Choroid plexus epithelial cell (primary cell): Measurements from ENCODE around the gene ARID3B.
A peak's percentile ranks its signal among the peaks of the same experiment; 100 is the strongest.

Source experiments
- DNase-seq: peaks from one replicate; pipeline ENCODE4 v3.0.0-alpha.2; 2010; ENCODE audit warnings: low read depth
- H3K4me3 ChIP-seq: 2 replicates; pipeline ENCODE4 v1.5.1; 2011; ENCODE audit warnings: low read depth, mild to moderate bottlenecking, control low read depth, low read length, moderate library complexity
- TF ChIP-seq, protein P1 (sequence below): conservative IDR thresholded peaks from 2 replicates; pipeline ENCODE4 v1.5.1; 2011; ENCODE audit warnings: low read depth, mild to moderate bottlenecking, control low read depth, inconsistent platforms, low read length, moderate library complexity

The ARID3B gene

GRCh38 chr15:74523982-74524381, 17.0 kb upstream of the ARID3B start:
- DNase-seq = no peak
- TF ChIP-seq, protein P1, sequence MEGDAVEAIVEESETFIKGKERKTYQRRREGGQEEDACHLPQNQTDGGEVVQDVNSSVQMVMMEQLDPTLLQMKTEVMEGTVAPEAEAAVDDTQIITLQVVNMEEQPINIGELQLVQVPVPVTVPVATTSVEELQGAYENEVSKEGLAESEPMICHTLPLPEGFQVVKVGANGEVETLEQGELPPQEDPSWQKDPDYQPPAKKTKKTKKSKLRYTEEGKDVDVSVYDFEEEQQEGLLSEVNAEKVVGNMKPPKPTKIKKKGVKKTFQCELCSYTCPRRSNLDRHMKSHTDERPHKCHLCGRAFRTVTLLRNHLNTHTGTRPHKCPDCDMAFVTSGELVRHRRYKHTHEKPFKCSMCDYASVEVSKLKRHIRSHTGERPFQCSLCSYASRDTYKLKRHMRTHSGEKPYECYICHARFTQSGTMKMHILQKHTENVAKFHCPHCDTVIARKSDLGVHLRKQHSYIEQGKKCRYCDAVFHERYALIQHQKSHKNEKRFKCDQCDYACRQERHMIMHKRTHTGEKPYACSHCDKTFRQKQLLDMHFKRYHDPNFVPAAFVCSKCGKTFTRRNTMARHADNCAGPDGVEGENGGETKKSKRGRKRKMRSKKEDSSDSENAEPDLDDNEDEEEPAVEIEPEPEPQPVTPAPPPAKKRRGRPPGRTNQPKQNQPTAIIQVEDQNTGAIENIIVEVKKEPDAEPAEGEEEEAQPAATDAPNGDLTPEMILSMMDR = no peak
- no peak overlapping the region for H3K4me3 ChIP-seq

DNA sequence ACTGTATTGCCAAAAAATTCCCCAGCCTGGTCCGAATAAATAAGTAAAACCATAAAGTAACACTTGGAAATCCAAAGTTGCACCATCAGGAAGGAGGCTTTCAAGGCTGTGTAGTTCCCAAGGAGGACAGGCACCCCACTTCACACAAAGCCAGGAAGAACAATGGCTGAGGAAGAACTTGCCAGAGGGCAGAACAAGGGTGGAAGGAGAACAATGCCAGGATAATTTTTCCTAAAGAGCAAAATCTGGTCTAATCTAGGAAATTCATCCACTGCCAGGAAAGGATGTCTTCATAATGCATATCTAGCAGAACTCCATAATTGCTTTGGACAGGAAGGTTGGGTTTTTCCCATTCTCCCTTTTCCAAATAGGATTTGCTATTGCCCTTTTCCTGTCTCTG, 15.7 kb upstream of the ARID3B start:
- DNase-seq = no peak
- no peak overlapping the region for H3K4me3 ChIP-seq
- TF ChIP-seq, protein P1 = no peak

DNA sequence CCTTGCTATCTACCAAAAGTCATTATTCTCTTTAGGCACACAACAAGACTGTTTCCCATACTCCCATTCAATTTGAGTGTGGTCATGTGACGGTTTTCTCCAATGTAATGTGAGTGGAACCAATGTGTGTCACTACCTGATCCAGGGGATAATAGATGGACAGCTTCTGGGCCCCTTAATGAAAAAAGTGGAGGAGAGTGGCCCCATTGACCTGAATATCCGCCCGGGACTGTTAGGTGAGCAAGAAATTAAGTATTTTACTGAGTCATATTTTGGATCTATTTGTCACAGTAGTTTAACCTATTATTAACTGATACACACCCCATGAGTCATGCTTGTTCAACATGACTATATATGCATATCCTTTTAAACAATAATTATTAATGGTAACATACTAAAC, 15.1 kb upstream of the ARID3B start:
- TF ChIP-seq, protein P1 = no peak
- DNase-seq = peak; percentile 20
- no peak overlapping the region for H3K4me3 ChIP-seq

GRCh38 chr15:74528876-74529275, 12.1 kb upstream of the ARID3B start:
- no peak for DNase-seq
- TF ChIP-seq, protein P1 = no peak
- H3K4me3 ChIP-seq = no peak overlapping the region

- H3K4me3 ChIP-seq = no peak overlapping the region
- DNase-seq = peak; percentile 82
- TF ChIP-seq, protein P1 = no peak
Measured at GRCh38 chr15:74529921-74530320, 11.1 kb upstream of the ARID3B start.

DNA sequence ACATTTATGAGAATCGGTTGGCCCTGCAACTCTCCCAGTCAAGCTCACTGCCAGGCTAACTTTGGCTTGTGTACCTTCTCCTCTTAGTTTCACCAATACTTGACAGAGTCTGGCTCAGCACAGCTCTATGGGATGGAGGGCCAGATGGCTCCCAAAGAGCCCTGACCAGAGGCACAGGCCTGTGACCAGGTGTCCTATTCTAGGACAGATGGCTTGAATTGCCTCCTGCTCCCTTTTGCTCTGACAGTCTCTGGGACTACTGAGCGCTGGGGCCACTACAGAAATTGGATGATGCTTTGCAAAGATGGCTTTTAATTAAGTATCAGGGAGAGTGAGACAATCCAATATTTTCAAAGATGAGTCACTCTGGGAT, 10.3 kb upstream of the ARID3B start:
- no peak for DNase-seq
- no peak overlapping the region for H3K4me3 ChIP-seq
- TF ChIP-seq, protein P1 = no peak

- TF ChIP-seq, protein P1 = no peak
- DNase-seq = peak; percentile 95
- H3K4me3 ChIP-seq = no peak overlapping the region
Measured at GRCh38 chr15:74531144-74531811, 9.7 kb upstream of the ARID3B start.
